ENCODE results near the gene ST8SIA5.

Gene ST8SIA5

GRCh38 chr18:46705521-46705920, 51.3 kb downstream of the ST8SIA5 start:
- H3K4me3 ChIP-seq (ENCODE audit: low read depth, low read length): no peak overlapping the region
- TF ChIP-seq CTCF (IDR thresholded peaks at IDR 0.05; ENCODE audit: low read depth, low read length, missing control alignments): no peak
- DNase-seq (ENCODE audit: low read depth): no peak

GRCh38 chr18:46704816-46705215, 52.0 kb downstream of the ST8SIA5 start:
- no peak for TF ChIP-seq CTCF (IDR thresholded peaks at IDR 0.05; ENCODE audit: low read depth, low read length, missing control alignments)
- no peak overlapping the region for H3K4me3 ChIP-seq (ENCODE audit: low read depth, low read length)
- DNase-seq (ENCODE audit: low read depth): no peak

GRCh38 chr18:46704189-46704588, 52.7 kb downstream of the ST8SIA5 start:
- no peak for DNase-seq (ENCODE audit: low read depth)
- H3K4me3 ChIP-seq (ENCODE audit: low read depth, low read length): no peak overlapping the region
- no peak for TF ChIP-seq CTCF (IDR thresholded peaks at IDR 0.05; ENCODE audit: low read depth, low read length, missing control alignments)

GRCh38 chr18:46702471-46702870, 54.4 kb downstream of the ST8SIA5 start:
- no peak for TF ChIP-seq CTCF (IDR thresholded peaks at IDR 0.05; ENCODE audit: low read depth, low read length, missing control alignments)

GRCh38 chr18:46700066-46700824, 56.6 kb downstream of the ST8SIA5 start:
- no peak overlapping the region for H3K4me3 ChIP-seq (ENCODE audit: low read depth, low read length)
- no peak for DNase-seq (ENCODE audit: low read depth)
- TF ChIP-seq CTCF (IDR thresholded peaks at IDR 0.05; ENCODE audit: low read depth, low read length, missing control alignments): no peak

More at GRCh38 chr18:46702471-46702870, 54.4 kb downstream of the ST8SIA5 start:
- no peak overlapping the region for H3K4me3 ChIP-seq (ENCODE audit: low read depth, low read length)
- no peak for DNase-seq (ENCODE audit: low read depth)

- no peak for DNase-seq (ENCODE audit: low read depth)
- TF ChIP-seq CTCF (IDR thresholded peaks at IDR 0.05; ENCODE audit: low read depth, low read length, missing control alignments): no peak
- H3K4me3 ChIP-seq (ENCODE audit: low read depth, low read length): no peak overlapping the region
Measured at GRCh38 chr18:46696702-46697101, 60.2 kb downstream of the ST8SIA5 start.

GRCh38 chr18:46696268-46696667, 60.6 kb downstream of the ST8SIA5 start:
- no peak overlapping the region for H3K4me3 ChIP-seq (ENCODE audit: low read depth, low read length)
- DNase-seq (ENCODE audit: low read depth): no peak
- no peak for TF ChIP-seq CTCF (IDR thresholded peaks at IDR 0.05; ENCODE audit: low read depth, low read length, missing control alignments)
